ENCODE measurements around the gene CELSR2. TPM values are rescaled to one million over a fixed set of nuclear protein-coding genes. Genes with fewer than 3 reads are reported as not detected.

The CELSR2 gene
- polyA plus RNA-seq, 1 donor = 11.3 TPM

- no peaks in the 10 kb centered on the region for H3K9me3 ChIP-seq (ENCODE audit: control insufficient read depth, low read depth, low read length)
- H3K36me3 ChIP-seq (ENCODE audit: control insufficient read depth, insufficient read depth, low read length) = peaks cover 72% of the 10 kb centered on the region
- H3K27me3 ChIP-seq (ENCODE audit: control insufficient read depth, insufficient read depth, low read length) = no peaks in the 10 kb centered on the region
- 83% methylated on average over 1 of the region's 3 CpGs for WGBS (ENCODE audit: insufficient coverage, low lambda C conversion rate)
- H3K27ac ChIP-seq (ENCODE audit: low read length) = no peak overlapping the region
- DNase-seq = no peak
- no peak overlapping the region for H3K4me3 ChIP-seq (ENCODE audit: low read length)
- no peaks in the 10 kb centered on the region for H3K4me1 ChIP-seq (ENCODE audit: control insufficient read depth, insufficient read depth, low read length)
Observed at GRCh38 chr1:109228167-109228566, 21.2 kb upstream of the CELSR2 start.

GRCh38 chr1:109229531-109230127, 19.7 kb upstream of the CELSR2 start:
- Histone ChIP-seq H3K27me3 (ENCODE audit: control insufficient read depth, insufficient read depth, low read length) (no peaks in the 10 kb centered on the region), H3K4me1 (ENCODE audit: control insufficient read depth, insufficient read depth, low read length) (no peaks in the 10 kb centered on the region), H3K36me3 (ENCODE audit: control insufficient read depth, insufficient read depth, low read length) (peaks cover 78% of the 10 kb centered on the region), H3K9me3 (ENCODE audit: control insufficient read depth, low read depth, low read length) (no peaks in the 10 kb centered on the region), H3K27ac (ENCODE audit: low read length) (no peak overlapping the region), H3K4me3 (ENCODE audit: low read length) (no peak overlapping the region)
- DNase-seq = no peak
- WGBS (ENCODE audit: insufficient coverage, low lambda C conversion rate) = no CpG with 5 or more reads among the region's 13 CpGs

GRCh38 chr1:109231066-109231465, 18.3 kb upstream of the CELSR2 start:
- WGBS (ENCODE audit: insufficient coverage, low lambda C conversion rate) = 60% methylated on average over 1 of the region's 3 CpGs
- no peak overlapping the region for H3K27ac ChIP-seq (ENCODE audit: low read length)
- DNase-seq = no peak
- H3K4me1 ChIP-seq (ENCODE audit: control insufficient read depth, insufficient read depth, low read length) = no peaks in the 10 kb centered on the region
- H3K36me3 ChIP-seq (ENCODE audit: control insufficient read depth, insufficient read depth, low read length) = peaks cover 83% of the 10 kb centered on the region
- no peaks in the 10 kb centered on the region for H3K9me3 ChIP-seq (ENCODE audit: control insufficient read depth, low read depth, low read length)
- H3K4me3 ChIP-seq (ENCODE audit: low read length) = no peak overlapping the region
- no peaks in the 10 kb centered on the region for H3K27me3 ChIP-seq (ENCODE audit: control insufficient read depth, insufficient read depth, low read length)

- peaks cover 84% of the 10 kb centered on the region for H3K36me3 ChIP-seq (ENCODE audit: control insufficient read depth, insufficient read depth, low read length)
- H3K4me1 ChIP-seq (ENCODE audit: control insufficient read depth, insufficient read depth, low read length) = peaks cover 3% of the 10 kb centered on the region
- H3K4me3 ChIP-seq (ENCODE audit: low read length) = no peak overlapping the region
- H3K9me3 ChIP-seq (ENCODE audit: control insufficient read depth, low read depth, low read length) = no peaks in the 10 kb centered on the region
- no peak for DNase-seq
- no CpG with 5 or more reads among the region's 7 CpGs for WGBS (ENCODE audit: insufficient coverage, low lambda C conversion rate)
- no peaks in the 10 kb centered on the region for H3K27me3 ChIP-seq (ENCODE audit: control insufficient read depth, insufficient read depth, low read length)
- no peak overlapping the region for H3K27ac ChIP-seq (ENCODE audit: low read length)
Observed at GRCh38 chr1:109235137-109235536, 14.2 kb upstream of the CELSR2 start.

GRCh38 chr1:109237512-109237911, 11.8 kb upstream of the CELSR2 start:
- Histone ChIP-seq H3K27ac (ENCODE audit: low read length) (no peak overlapping the region), H3K9me3 (ENCODE audit: control insufficient read depth, low read depth, low read length) (no peaks in the 10 kb centered on the region), H3K4me3 (ENCODE audit: low read length) (no peak overlapping the region), H3K27me3 (ENCODE audit: control insufficient read depth, insufficient read depth, low read length) (peaks cover 7% of the 10 kb centered on the region), H3K4me1 (ENCODE audit: control insufficient read depth, insufficient read depth, low read length) (peaks cover 21% of the 10 kb centered on the region), H3K36me3 (ENCODE audit: control insufficient read depth, insufficient read depth, low read length) (peaks cover 61% of the 10 kb centered on the region)
- DNase-seq = no peak
- no CpG with 5 or more reads among the region's 3 CpGs for WGBS (ENCODE audit: insufficient coverage, low lambda C conversion rate)

- Histone ChIP-seq H3K9me3 (ENCODE audit: control insufficient read depth, low read depth, low read length) (no peaks in the 10 kb centered on the region), H3K36me3 (ENCODE audit: control insufficient read depth, insufficient read depth, low read length) (peaks cover 52% of the 10 kb centered on the region), H3K27ac (ENCODE audit: low read length) (no peak overlapping the region), H3K4me1 (ENCODE audit: control insufficient read depth, insufficient read depth, low read length) (peaks cover 21% of the 10 kb centered on the region), H3K4me3 (ENCODE audit: low read length) (no peak overlapping the region), H3K27me3 (ENCODE audit: control insufficient read depth, insufficient read depth, low read length) (peaks cover 12% of the 10 kb centered on the region)
- no CpG with 5 or more reads among the region's 2 CpGs for WGBS (ENCODE audit: insufficient coverage, low lambda C conversion rate)
- DNase-seq = no peak
Observed at GRCh38 chr1:109238382-109238781, 11.0 kb upstream of the CELSR2 start.

- peaks cover 52% of the 10 kb centered on the region for H3K36me3 ChIP-seq (ENCODE audit: control insufficient read depth, insufficient read depth, low read length)
- DNase-seq = no peak
- peaks cover 21% of the 10 kb centered on the region for H3K4me1 ChIP-seq (ENCODE audit: control insufficient read depth, insufficient read depth, low read length)
- H3K4me3 ChIP-seq (ENCODE audit: low read length) = no peak overlapping the region
- no CpG with 5 or more reads among the region's 5 CpGs for WGBS (ENCODE audit: insufficient coverage, low lambda C conversion rate)
- H3K27ac ChIP-seq (ENCODE audit: low read length) = peak overlapping the region; percentile 21
- H3K9me3 ChIP-seq (ENCODE audit: control insufficient read depth, low read depth, low read length) = no peaks in the 10 kb centered on the region
- H3K27me3 ChIP-seq (ENCODE audit: control insufficient read depth, insufficient read depth, low read length) = peaks cover 15% of the 10 kb centered on the region
Observed at GRCh38 chr1:109239047-109239408, 10.3 kb upstream of the CELSR2 start.

GRCh38 chr1:109239409-109240068, 9.8 kb upstream of the CELSR2 start:
- Histone ChIP-seq H3K27ac (ENCODE audit: low read length) (peak overlapping the region; percentile 21), H3K27me3 (ENCODE audit: control insufficient read depth, insufficient read depth, low read length) (peaks cover 18% of the 10 kb centered on the region), H3K4me1 (ENCODE audit: control insufficient read depth, insufficient read depth, low read length) (peaks cover 21% of the 10 kb centered on the region), H3K4me3 (ENCODE audit: low read length) (no peak overlapping the region), H3K36me3 (ENCODE audit: control insufficient read depth, insufficient read depth, low read length) (peaks cover 47% of the 10 kb centered on the region), H3K9me3 (ENCODE audit: control insufficient read depth, low read depth, low read length) (no peaks in the 10 kb centered on the region)
- WGBS (ENCODE audit: insufficient coverage, low lambda C conversion rate) = no CpG with 5 or more reads among the region's 6 CpGs
- DNase-seq = peak in 1 of 2 donors; percentile 54

GRCh38 chr1:109240158-109241152, 8.9 kb upstream of the CELSR2 start:
- peaks cover 21% of the 10 kb centered on the region for H3K4me1 ChIP-seq (ENCODE audit: control insufficient read depth, insufficient read depth, low read length)
- H3K4me3 ChIP-seq (ENCODE audit: low read length) = no peak overlapping the region
- peak in 1 of 2 donors; percentile 36 for DNase-seq
- no CpG with 5 or more reads among the region's 26 CpGs for WGBS (ENCODE audit: insufficient coverage, low lambda C conversion rate)
- H3K27me3 ChIP-seq (ENCODE audit: control insufficient read depth, insufficient read depth, low read length) = peaks cover 18% of the 10 kb centered on the region
- no peak overlapping the region for H3K27ac ChIP-seq (ENCODE audit: low read length)
- peaks cover 39% of the 10 kb centered on the region for H3K36me3 ChIP-seq (ENCODE audit: control insufficient read depth, insufficient read depth, low read length)
- no peaks in the 10 kb centered on the region for H3K9me3 ChIP-seq (ENCODE audit: control insufficient read depth, low read depth, low read length)

- peaks cover 30% of the 10 kb centered on the region for H3K36me3 ChIP-seq (ENCODE audit: control insufficient read depth, insufficient read depth, low read length)
- no peak for DNase-seq
- no peak overlapping the region for H3K27ac ChIP-seq (ENCODE audit: low read length)
- H3K4me3 ChIP-seq (ENCODE audit: low read length) = no peak overlapping the region
- H3K4me1 ChIP-seq (ENCODE audit: control insufficient read depth, insufficient read depth, low read length) = peaks cover 21% of the 10 kb centered on the region
- H3K27me3 ChIP-seq (ENCODE audit: control insufficient read depth, insufficient read depth, low read length) = peaks cover 18% of the 10 kb centered on the region
- WGBS (ENCODE audit: insufficient coverage, low lambda C conversion rate) = no CpG with 5 or more reads among the region's 6 CpGs
- no peaks in the 10 kb centered on the region for H3K9me3 ChIP-seq (ENCODE audit: control insufficient read depth, low read depth, low read length)
Observed at GRCh38 chr1:109241344-109241743, 8.0 kb upstream of the CELSR2 start.

All from large intestine (tissue), 3 donors.